Panc1 (cell line): ENCODE results near the gene FRMD5.

Experiments
- POLR2AphosphoS5 ChIP-seq: IDR thresholded peaks from 2 replicates; pipeline ENCODE4 v1.6.1; 2012; ENCODE audit warnings: mild to moderate bottlenecking, low read depth, low read length, moderate library complexity
- TF ChIP-seq, protein P1 (sequence below): fragments of 450-650 bp; IDR thresholded peaks from 2 replicates; pipeline ENCODE4 v1.5.1; 2017; ENCODE audit warnings: mild to moderate bottlenecking

DNA sequence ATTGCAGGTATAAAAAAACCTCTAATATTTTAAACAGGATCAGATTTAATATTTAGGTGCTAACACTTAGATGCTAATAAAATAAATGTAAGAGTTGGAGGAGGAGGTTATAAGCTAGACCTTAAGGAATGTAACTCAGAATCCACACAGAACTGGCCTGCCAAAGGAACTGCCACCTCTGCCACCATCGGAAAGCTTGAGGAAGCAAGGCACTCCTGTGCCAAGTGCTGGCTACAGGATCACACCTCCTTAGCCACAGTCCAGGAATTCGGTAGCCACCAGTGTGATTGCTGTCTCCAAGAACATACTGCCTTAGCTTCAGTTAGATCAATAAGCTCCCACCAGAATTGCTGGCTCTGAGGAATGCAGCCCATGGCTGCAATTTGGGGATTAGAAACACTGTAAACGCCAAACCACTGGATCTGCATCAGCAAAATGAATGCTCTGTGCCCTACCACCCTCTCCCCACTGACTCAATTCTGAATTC, 58.0 kb downstream of the FRMD5 start:
- TF ChIP-seq, protein P1, sequence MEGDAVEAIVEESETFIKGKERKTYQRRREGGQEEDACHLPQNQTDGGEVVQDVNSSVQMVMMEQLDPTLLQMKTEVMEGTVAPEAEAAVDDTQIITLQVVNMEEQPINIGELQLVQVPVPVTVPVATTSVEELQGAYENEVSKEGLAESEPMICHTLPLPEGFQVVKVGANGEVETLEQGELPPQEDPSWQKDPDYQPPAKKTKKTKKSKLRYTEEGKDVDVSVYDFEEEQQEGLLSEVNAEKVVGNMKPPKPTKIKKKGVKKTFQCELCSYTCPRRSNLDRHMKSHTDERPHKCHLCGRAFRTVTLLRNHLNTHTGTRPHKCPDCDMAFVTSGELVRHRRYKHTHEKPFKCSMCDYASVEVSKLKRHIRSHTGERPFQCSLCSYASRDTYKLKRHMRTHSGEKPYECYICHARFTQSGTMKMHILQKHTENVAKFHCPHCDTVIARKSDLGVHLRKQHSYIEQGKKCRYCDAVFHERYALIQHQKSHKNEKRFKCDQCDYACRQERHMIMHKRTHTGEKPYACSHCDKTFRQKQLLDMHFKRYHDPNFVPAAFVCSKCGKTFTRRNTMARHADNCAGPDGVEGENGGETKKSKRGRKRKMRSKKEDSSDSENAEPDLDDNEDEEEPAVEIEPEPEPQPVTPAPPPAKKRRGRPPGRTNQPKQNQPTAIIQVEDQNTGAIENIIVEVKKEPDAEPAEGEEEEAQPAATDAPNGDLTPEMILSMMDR, result no peak
- no peak for TF ChIP-seq POLR2AphosphoS5
